SKM-1 treated with dmso at 0.1 percent for 144 hours (cell line): Measurements from ENCODE around the gene LTK.

Experiments
- DNase-seq: peaks from one replicate; lab custom pipeline; 2025; ENCODE audit not compliant: unreplicated experiment; lab: John Stamatoyannopoulos, UW

The LTK gene

GRCh38 chr15:41499109-41499851 is 14.3 kb downstream of the LTK start:
- no peak for DNase-seq

GRCh38 chr15:41498657-41499056 is 15.0 kb downstream of the LTK start:
- DNase-seq: no peak

GRCh38 chr15:41495736-41496599 is 17.7 kb downstream of the LTK start:
- no peak for DNase-seq

- no peak for DNase-seq
These were observed 18.5 kb downstream of the LTK start for GRCh38 chr15:41494922-41495735.

- DNase-seq: no peak
These were observed 19.3 kb downstream of the LTK start for GRCh38 chr15:41494190-41494921.

GRCh38 chr15:41493902-41494189 is 19.8 kb downstream of the LTK start:
- no peak for DNase-seq

- peak; percentile 44 for DNase-seq
These were observed 20.3 kb downstream of the LTK start, which contains the start of gene ITPKA for GRCh38 chr15:41493205-41493901. ITPKA (plus strand) TSS chr15:41493874; CDS start chr15:41493928, 54 bp downstream.

- no peak for DNase-seq
These were observed 20.9 kb downstream of the LTK start for GRCh38 chr15:41492597-41493204.

- no peak for DNase-seq
These were observed 21.7 kb downstream of the LTK start for GRCh38 chr15:41491889-41492288.

GRCh38 chr15:41490355-41490754 is 23.3 kb downstream of the LTK start:
- DNase-seq: no peak

- DNase-seq: no peak
These were observed 24.0 kb downstream of the LTK start for GRCh38 chr15:41489641-41490040.

GRCh38 chr15:41487802-41488201 is 25.8 kb downstream of the LTK start:
- DNase-seq: no peak

- DNase-seq: no peak
These were observed 26.2 kb downstream of the LTK start for GRCh38 chr15:41487381-41487780.

GRCh38 chr15:41486286-41486685 is 27.3 kb downstream of the LTK start:
- DNase-seq: no peak

- no peak for DNase-seq
These were observed 28.5 kb downstream of the LTK start for GRCh38 chr15:41484937-41485625.

- no peak for DNase-seq
These were observed 30.1 kb downstream of the LTK start for GRCh38 chr15:41483519-41483918.

- no peak for DNase-seq
These were observed 30.5 kb downstream of the LTK start for GRCh38 chr15:41483115-41483514.

GRCh38 chr15:41482110-41482877 is 31.3 kb downstream of the LTK start:
- no peak for DNase-seq
